HepG2 (cell line): ENCODE results near the gene SLX1A.

Source experiments
- CTCF ChIP-seq: sonication (generic); formaldehyde crosslinking; IDR thresholded peaks from 2 replicates; pipeline ENCODE4 v1.5.0; 2020; ENCODE audit warnings: mild to moderate bottlenecking, missing genetic modification reagents, moderate library complexity
- ESRRA ChIP-seq: sonication (generic); formaldehyde crosslinking; IDR thresholded peaks from 2 replicates; pipeline ENCODE4 v1.5.1; 2020; ENCODE audit warnings: mild to moderate bottlenecking, low read depth, missing genetic modification reagents
- ETV6 ChIP-seq: sonication (generic); formaldehyde crosslinking; conservative IDR thresholded peaks from 2 replicates; pipeline ENCODE4 v1.4.0; 2020; ENCODE audit warnings: missing genetic modification reagents
- MYC ChIP-seq: sonication (generic); formaldehyde crosslinking; IDR thresholded peaks from 2 replicates; pipeline ENCODE4 v1.9.0; 2021; ENCODE audit warnings: missing genetic modification reagents, borderline replicate concordance
- NFE2L2 ChIP-seq: fragments of 150-350 bp; IDR thresholded peaks from 2 replicates; pipeline ENCODE4 v1.6.1; 2014; ENCODE audit warnings: low read length

GRCh38 chr16:30187556-30187865, 6.2 kb upstream of the SLX1A start:
- TF ChIP-seq NFE2L2 (no peak), CTCF (CRISPR knock-in tag) (no peak), ESRRA (CRISPR knock-in tag) (no peak), ETV6 (CRISPR knock-in tag) (no peak), MYC (CRISPR knock-in tag) (no peak)
